Ishikawa (cell line): Measurements from ENCODE around the gene MTHFD1L.

ENCODE experiments used
- CEBPB ChIP-seq: IDR thresholded peaks from 2 replicates; pipeline ENCODE4 v1.6.1; 2012
- CREB1 ChIP-seq: IDR thresholded peaks from 2 replicates; pipeline ENCODE4 v1.6.1; 2012; ENCODE audit warnings: low read depth
- EGR1 ChIP-seq: IDR thresholded peaks from 2 replicates; pipeline ENCODE4 v1.6.1; 2012
- EP300 ChIP-seq: IDR thresholded peaks from 2 replicates; pipeline ENCODE4 v1.6.1; 2012; ENCODE audit warnings: borderline replicate concordance
- FOXM1 ChIP-seq: IDR thresholded peaks from 2 replicates; pipeline ENCODE4 v1.6.1; 2012; ENCODE audit warnings: low read depth, borderline replicate concordance
- MAX ChIP-seq: IDR thresholded peaks from 2 replicates; pipeline ENCODE4 v1.6.1; 2012
- NFIC ChIP-seq: IDR thresholded peaks from 2 replicates; pipeline ENCODE4 v1.6.1; 2012
- RAD21 ChIP-seq: IDR thresholded peaks from 2 replicates; pipeline ENCODE4 v1.6.1; 2012; ENCODE audit warnings: low read depth
- REST ChIP-seq: IDR thresholded peaks from 2 replicates; pipeline ENCODE4 v1.6.1; 2012; ENCODE audit warnings: low read depth, mild to moderate bottlenecking
- TAF1 ChIP-seq: IDR thresholded peaks from 2 replicates; pipeline ENCODE4 v1.6.1; 2012; ENCODE audit warnings: low read depth, mild to moderate bottlenecking
- TCF12 ChIP-seq: IDR thresholded peaks from 2 replicates; pipeline ENCODE4 v1.6.1; 2012; ENCODE audit warnings: low read depth
- TEAD4 ChIP-seq: IDR thresholded peaks from 2 replicates; pipeline ENCODE4 v1.6.1; 2012
- USF1 ChIP-seq: IDR thresholded peaks from 2 replicates; pipeline ENCODE4 v1.6.1; 2012
- YY1 ChIP-seq: IDR thresholded peaks from 2 replicates; pipeline ENCODE4 v1.6.1; 2012; ENCODE audit warnings: low read depth
- ZBTB7A ChIP-seq: IDR thresholded peaks from 2 replicates; pipeline ENCODE4 v1.6.1; 2012; ENCODE audit warnings: low read depth

Gene MTHFD1L

GRCh38 chr6:151130329-151130728 is 264.8 kb downstream of the MTHFD1L start:
- TF ChIP-seq CREB1 (no peak), CEBPB (no peak), MAX (no peak), YY1 (no peak), REST (no peak), TEAD4 (no peak), EP300 (no peak), USF1 (no peak), TAF1 (no peak), EGR1 (no peak), TCF12 (no peak), RAD21 (no peak), FOXM1 (no peak), ZBTB7A (no peak), NFIC (no peak)

GRCh38 chr6:151131324-151132007 is 266.0 kb downstream of the MTHFD1L start:
- TF ChIP-seq EP300 (no peak), CEBPB (no peak), MAX (no peak), CREB1 (no peak)

- TF ChIP-seq TAF1 (no peak), TEAD4 (no peak), FOXM1 (no peak), EP300 (no peak), YY1 (no peak), RAD21 (no peak), NFIC (no peak), CREB1 (no peak), ZBTB7A (no peak)
These were observed 270.7 kb downstream of the MTHFD1L start for GRCh38 chr6:151136141-151136755.

GRCh38 chr6:151137542-151137941 is 272.0 kb downstream of the MTHFD1L start:
- no peak for TF ChIP-seq YY1

- TF ChIP-seq FOXM1 (no peak), NFIC (no peak), MAX (no peak), TAF1 (no peak), USF1 (no peak), RAD21 (no peak), TCF12 (no peak), REST (no peak), YY1 (no peak), EP300 (no peak), CEBPB (no peak), TEAD4 (no peak), EGR1 (no peak), CREB1 (no peak), ZBTB7A (no peak)
These were observed 274.0 kb downstream of the MTHFD1L start for GRCh38 chr6:151139524-151139923.

GRCh38 chr6:151140767-151141166 is 275.3 kb downstream of the MTHFD1L start:
- no peak for TF ChIP-seq FOXM1
- TF ChIP-seq TCF12: no peak
- TF ChIP-seq TAF1: no peak
- no peak for TF ChIP-seq NFIC
- TF ChIP-seq RAD21: no peak
